HG03064 (cell line): Measurements from ENCODE around the gene HCAR1.
"Not testable (repeated sequence)": the region's sequence is repeated elsewhere in the genome, so short reads cannot be mapped to it uniquely, and the experiment has no call there.

Experiments used
- ATAC-seq: cut with Tn5 transposase; IDR thresholded peaks from one replicate; pipeline ENCODE4 v1.9.1; 2021; ENCODE audit warnings: low read depth; ENCODE audit not compliant: unreplicated experiment

The HCAR1 gene

GRCh38 chr12:122722387-122722786 is 8.3 kb downstream of the HCAR1 start:
- ATAC-seq, result no peak

GRCh38 chr12:122721057-122721545 is 9.5 kb downstream of the HCAR1 start:
- no peak for ATAC-seq

- not testable (repeated sequence) for ATAC-seq
Measured at GRCh38 chr12:122716658-122717057, 14.0 kb downstream of the HCAR1 start, which contains the start of gene HCAR3. Gene HCAR3 (minus strand): TSS chr12:122716811. CDS start chr12:122716737, 74 bp downstream.

DNA sequence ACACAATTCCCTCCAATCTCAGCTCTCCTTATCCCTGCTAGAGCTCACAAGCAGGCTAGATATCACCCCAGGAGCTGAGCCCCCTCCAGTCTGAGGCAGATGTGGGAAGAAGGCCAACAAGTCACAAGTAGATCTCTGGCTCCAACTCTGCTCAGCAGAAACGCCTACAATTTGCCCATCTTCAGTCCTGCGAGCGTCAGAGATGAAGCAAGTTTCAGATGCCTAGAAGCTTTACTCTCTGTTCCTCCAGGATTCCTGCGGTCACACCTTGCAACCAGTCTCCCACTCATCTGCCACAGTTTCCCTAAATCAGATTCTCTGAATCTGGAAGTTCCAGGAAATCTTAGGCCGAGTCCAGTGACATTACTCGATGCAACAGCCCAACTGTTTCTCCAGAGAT is 15.4 kb downstream of the HCAR1 start:
- ATAC-seq, result not testable (repeated sequence)

DNA sequence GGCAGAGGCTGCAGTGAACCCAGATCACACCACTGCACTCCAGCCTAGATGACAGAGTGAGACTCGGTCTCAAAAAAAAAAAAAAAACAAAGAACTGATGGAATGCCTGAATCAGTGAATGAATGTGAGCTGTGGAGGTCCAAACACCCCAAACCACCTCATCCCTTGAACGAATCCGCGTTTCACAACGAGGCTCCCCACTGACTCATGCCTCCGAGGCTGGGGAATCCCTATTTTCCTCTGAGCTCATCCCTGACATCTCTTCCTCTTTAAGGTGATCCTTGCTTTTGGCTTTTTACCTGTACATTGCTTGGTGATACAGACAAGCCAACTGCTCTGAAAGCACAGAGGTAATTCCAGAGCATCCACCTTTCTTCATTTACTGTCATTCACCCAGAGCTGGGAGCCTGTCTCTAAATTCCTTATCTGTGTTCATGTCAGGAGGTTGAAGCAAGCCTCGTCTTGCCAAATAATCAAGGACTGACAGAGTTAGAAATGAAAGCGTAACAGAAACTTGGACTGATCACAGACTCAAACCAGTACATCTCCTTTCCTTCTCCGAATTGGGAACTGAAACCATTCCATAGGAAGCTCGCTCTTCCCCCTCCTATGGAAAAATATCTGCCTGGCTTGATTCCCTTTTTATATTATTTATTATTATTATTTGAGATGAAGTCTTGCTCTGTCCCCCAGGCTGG is 17.0 kb downstream of the HCAR1 start:
- ATAC-seq, result not testable (repeated sequence)

- ATAC-seq, result not testable (repeated sequence)
Measured at GRCh38 chr12:122711266-122711665, 19.4 kb downstream of the HCAR1 start.

- not testable (repeated sequence) for ATAC-seq
Measured at GRCh38 chr12:122710341-122710740, 20.3 kb downstream of the HCAR1 start.

- not testable (repeated sequence) for ATAC-seq
Measured at GRCh38 chr12:122709287-122709686, 21.4 kb downstream of the HCAR1 start.

DNA sequence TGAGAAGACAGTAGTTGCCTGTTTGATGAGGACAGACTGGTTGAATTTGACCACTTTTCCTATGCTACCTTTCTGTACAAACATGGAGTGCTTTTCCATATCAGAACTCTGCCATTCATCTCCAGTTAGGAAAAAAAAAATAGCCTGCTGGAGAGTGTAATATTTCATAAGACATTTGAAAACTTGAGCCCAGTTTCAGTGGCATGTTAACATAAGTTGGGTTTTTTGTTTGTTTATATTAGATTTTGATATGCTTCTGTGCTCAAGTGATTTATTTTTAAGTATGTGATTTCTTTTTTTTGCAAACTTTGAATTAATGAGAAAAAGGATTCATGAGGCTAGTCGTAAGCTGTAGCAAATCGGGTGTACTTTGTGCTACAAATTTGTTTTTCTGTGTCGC is 26.8 kb downstream of the HCAR1 start:
- not testable (repeated sequence) for ATAC-seq

DNA sequence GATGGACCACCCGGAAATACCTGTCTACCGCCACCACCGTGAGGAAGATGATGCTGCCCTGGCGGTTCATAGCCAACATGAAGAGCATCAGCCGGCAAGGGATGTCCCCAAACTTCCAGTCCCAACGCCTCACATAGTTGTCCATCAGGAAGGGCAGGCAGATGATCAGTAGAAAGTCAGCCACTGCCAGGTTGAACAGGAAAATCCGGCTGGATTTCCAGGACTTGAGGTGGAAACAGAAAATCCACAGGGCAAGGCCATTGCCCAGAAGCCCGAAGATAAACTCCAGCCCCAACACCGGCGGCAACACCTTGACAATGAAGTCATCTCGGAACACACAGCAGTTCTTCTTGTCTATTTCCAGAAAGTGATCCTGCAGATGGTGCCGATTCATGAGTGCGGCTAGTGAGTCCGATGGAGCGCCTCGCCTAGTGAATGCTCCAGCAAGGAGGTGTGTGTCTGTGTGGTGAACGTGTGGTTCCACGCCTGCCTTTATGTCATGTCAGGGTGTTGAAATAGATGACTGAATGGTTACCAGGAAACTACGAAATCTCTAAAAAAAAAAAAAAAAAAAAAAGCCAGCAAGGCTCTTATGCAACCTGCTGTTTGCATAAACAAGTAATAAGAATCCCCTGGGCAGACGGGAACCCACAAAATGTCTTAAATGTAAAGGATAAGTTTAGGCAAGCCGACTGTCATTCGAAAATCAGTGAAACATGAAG is 27.6 kb downstream of the HCAR1 start, which contains the start of gene HCAR2:
Gene HCAR2 (minus strand): TSS at position 468 of the 722 bp plus-strand sequence. CDS start 74 bp downstream, at position 394.
- ATAC-seq, result not testable (repeated sequence)

GRCh38 chr12:122701481-122701880 is 29.2 kb downstream of the HCAR1 start:
- ATAC-seq, result not testable (repeated sequence)

DNA sequence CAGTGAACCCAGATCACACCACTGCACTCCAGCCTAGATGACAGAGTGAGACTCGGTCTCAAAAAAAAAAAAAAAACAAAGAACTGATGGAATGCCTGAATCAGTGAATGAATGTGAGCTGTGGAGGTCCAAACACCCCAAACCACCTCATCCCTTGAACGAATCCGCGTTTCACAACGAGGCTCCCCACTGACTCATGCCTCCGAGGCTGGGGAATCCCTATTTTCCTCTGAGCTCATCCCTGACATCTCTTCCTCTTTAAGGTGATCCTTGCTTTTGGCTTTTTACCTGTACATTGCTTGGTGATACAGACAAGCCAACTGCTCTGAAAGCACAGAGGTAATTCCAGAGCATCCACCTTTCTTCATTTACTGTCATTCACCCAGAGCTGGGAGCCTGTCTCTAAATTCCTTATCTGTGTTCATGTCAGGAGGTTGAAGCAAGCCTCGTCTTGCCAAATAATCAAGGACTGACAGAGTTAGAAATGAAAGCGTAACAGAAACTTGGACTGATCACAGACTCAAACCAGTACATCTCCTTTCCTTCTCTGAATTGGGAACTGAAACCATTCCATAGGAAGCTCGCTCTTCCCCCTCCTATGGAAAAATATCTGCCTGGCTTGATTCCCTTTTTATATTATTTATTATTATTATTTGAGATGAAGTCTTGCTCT is 30.5 kb downstream of the HCAR1 start:
- not testable (repeated sequence) for ATAC-seq

GRCh38 chr12:122696922-122697321 is 33.7 kb downstream of the HCAR1 start:
- ATAC-seq, result not testable (repeated sequence)

GRCh38 chr12:122691566-122691965 is 39.1 kb downstream of the HCAR1 start:
- no peak for ATAC-seq

DNA sequence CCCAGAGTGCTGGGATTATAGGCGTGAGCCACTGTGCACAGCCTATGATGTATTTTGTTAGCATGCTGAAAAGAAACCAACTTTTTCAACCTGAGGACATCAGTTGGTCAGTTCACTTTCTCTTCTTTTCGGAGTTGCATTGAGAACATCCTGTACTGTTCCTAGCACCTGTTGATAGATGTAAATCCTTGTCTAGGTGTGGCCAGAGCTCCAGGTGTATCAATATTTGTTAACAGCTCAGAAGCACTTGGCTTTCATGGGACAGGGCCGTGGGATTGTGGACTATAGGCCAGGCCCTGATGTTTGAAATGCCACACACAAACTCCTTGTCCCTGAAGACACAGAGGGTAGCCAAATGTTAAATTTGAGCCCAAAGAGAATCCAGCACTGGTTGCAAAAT is 42.4 kb downstream of the HCAR1 start:
- no peak for ATAC-seq

GRCh38 chr12:122687086-122687485 is 43.6 kb downstream of the HCAR1 start:
- no peak for ATAC-seq

GRCh38 chr12:122686538-122686937 is 44.1 kb downstream of the HCAR1 start:
- ATAC-seq, result no peak

GRCh38 chr12:122684297-122684813 is 46.3 kb downstream of the HCAR1 start:
- no peak for ATAC-seq

DNA sequence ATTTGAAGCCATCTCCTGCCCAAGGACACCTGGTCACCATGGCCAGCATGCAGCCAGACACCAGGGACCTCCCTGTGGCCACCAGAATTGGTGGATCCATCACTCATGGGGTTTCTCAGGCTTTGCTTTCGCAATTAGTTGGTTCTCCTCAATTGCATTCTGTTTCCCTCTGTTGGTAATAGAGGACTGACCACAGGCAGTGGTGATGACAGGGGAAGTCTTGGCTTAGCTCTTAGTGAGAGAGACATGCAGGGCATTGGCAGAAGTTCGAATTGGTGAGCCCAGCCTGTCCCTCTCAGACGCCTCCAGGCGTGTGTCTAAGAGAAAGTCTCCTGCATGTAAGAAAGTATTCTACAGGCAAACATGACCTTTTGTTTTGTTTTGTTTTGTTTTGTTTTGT is 48.8 kb downstream of the HCAR1 start:
- ATAC-seq, result no peak

DNA sequence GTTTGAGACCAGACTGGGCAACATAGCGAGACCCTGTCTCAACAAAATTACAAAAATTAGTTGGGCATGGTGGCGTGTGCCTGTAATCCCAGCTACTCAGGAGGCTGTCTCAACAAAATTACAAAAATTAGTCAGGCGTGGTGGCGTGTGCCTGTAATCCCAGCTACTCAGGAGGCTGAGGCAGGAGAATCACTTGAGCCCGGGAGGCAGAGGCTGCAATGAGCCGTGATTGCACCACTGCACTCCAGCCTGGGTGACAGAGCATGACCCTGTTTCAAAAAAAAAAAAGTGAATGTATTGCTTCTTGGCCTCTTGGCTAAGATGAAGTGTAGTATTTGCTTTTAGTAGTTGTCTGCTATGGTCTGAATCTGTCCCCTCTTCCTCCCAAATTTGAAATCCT is 49.7 kb downstream of the HCAR1 start:
- ATAC-seq, result not testable (repeated sequence)

- ATAC-seq, result not testable (repeated sequence)
Measured at GRCh38 chr12:122676781-122677180, 53.9 kb downstream of the HCAR1 start.
